ENCODE results near the gene KCNQ1. TPM values are rescaled to one million over a fixed set of nuclear protein-coding genes. Genes with fewer than 3 reads are reported as not detected.

KCNQ1 gene
- total and polyA plus RNA-seq, 2 donors (not counting 1 experiment from before 2014, with no cell fraction given): 21.5 to 28.8 TPM

- Histone ChIP-seq H3K79me2 (ENCODE audit: control insufficient read depth, insufficient read depth, low read length) (peaks cover 67% of the 10 kb centered on the region), H3K4me3 (ENCODE audit: control extremely low read depth in 1 of 5, extremely low read depth in 1 of 5, insufficient read depth in 1 of 5, low read depth in 2 of 5, low read length in 4 of 5) (peak overlapping the region in 4 of 5 experiments; percentile 17 to 76 (median 68)), H3K4me1 (ENCODE audit: control insufficient read depth in 2 of 2, insufficient read depth in 2 of 2, low read length in 2 of 2) (peaks cover 33 to 47% of the 10 kb centered on the region in 2 donors), H3K27me3 (replicated peaks in 1 of 4; ENCODE audit: control extremely low read depth in 1 of 4, control insufficient read depth in 3 of 4, insufficient read depth in 4 of 4, low read length in 3 of 4) (peaks cover 0 to 10% (median 0%) of the 10 kb centered on the region in 4 experiments), H3K27ac (ENCODE audit: low read length in 2 of 2) (peak overlapping the region in 1 of 2 donors; percentile 49), H3K4me2 (replicated peaks; ENCODE audit: low read depth, low read length, poor library complexity, severe bottlenecking) (peak overlapping the region; percentile 93), H3K9ac (ENCODE audit: low read length) (peak overlapping the region; percentile 69), H2AFZ (ENCODE audit: insufficient read depth, low read depth, low read length, poor library complexity, severe bottlenecking) (peak overlapping the region; percentile 54), H3K9me3 (ENCODE audit: control extremely low read depth in 1 of 3, control insufficient read depth in 2 of 3, insufficient read depth in 1 of 3, low read length in 2 of 3) (peaks cover 0 to 4% (median 0%) of the 10 kb centered on the region in 3 donors), H4K20me1 (ENCODE audit: control insufficient read depth, insufficient read depth, low read length, poor library complexity, severe bottlenecking) (peaks cover 55% of the 10 kb centered on the region), H3K36me3 (replicated peaks in 1 of 2; ENCODE audit: control extremely low read depth in 1 of 2, control insufficient read depth in 1 of 2, extremely low read depth in 1 of 2, insufficient read depth in 2 of 2, low read length in 1 of 2) (no peaks in the 10 kb centered on the region)
- Mint-ChIP-seq H3K27ac (peak overlapping the region; percentile 26), H3K9me3 (ENCODE audit: insufficient read depth) (no peaks in the 10 kb centered on the region), H3K4me1 (peaks cover 31% of the 10 kb centered on the region), H3K4me3 (peak overlapping the region; percentile 93), H3K27me3 (no peaks in the 10 kb centered on the region)
- DNase-seq: no peak
- no peak for TF ChIP-seq CTCF (IDR thresholded peaks at IDR 0.05)
- no peak for TF ChIP-seq EZH2 (IDR thresholded peaks at IDR 0.05; ENCODE audit: borderline replicate concordance, insufficient read depth, low read depth, low read length, poor library complexity, severe bottlenecking)
- intact Hi-C loops (cut with micrococcal nuclease): no loop called here
- CTCF ChIA-PET: interaction anchor here (0.6 to 1.4 kb wide), 4 partner anchors 48 to 84 kb away, joined by 3 to 6 read pairs (median 3); partner anchors contain the start of gene TSSC4
- ATAC-seq (ENCODE audit: low read depth): no peak
- 88% methylated on average over 8 of the region's 10 CpGs for WGBS (ENCODE audit: insufficient coverage)
- POLR2A ChIA-PET: no interaction called here
Measured at GRCh38 chr11:2447951-2448650, 3.3 kb downstream of the KCNQ1 start.

Measured in B cell (primary cell).